Measurements from ENCODE around the gene TXN.

TXN gene

GRCh38 chr9:110256380-110257096, at the start of gene TXN:
TXN (minus strand) TSS chr9:110256507; CDS start chr9:110256435, 72 bp downstream.
- peak; percentile 85 for DNase-seq

- DNase-seq: no peak
Measured at GRCh38 chr9:110303133-110303532, 46.8 kb upstream of the TXN start.

GRCh38 chr9:110298043-110298605, 41.8 kb upstream of the TXN start:
- DNase-seq: no peak

GRCh38 chr9:110293248-110293647, 36.9 kb upstream of the TXN start:
- DNase-seq: no peak

- DNase-seq: no peak
Measured at GRCh38 chr9:110291921-110292557, 35.7 kb upstream of the TXN start.

GRCh38 chr9:110290001-110290400, 33.7 kb upstream of the TXN start:
- no peak for DNase-seq

GRCh38 chr9:110288503-110288902, 32.2 kb upstream of the TXN start:
- no peak for DNase-seq

GRCh38 chr9:110287289-110287680, 31.0 kb upstream of the TXN start:
- DNase-seq: no peak

GRCh38 chr9:110284211-110284844, 28.0 kb upstream of the TXN start:
- DNase-seq: no peak

- DNase-seq: no peak
Measured at GRCh38 chr9:110283751-110284150, 27.4 kb upstream of the TXN start.

GRCh38 chr9:110282739-110283081, 26.4 kb upstream of the TXN start:
- no peak for DNase-seq

- DNase-seq: no peak
Measured at GRCh38 chr9:110282018-110282738, 25.9 kb upstream of the TXN start.

- DNase-seq: no peak
Measured at GRCh38 chr9:110278080-110278707, 21.9 kb upstream of the TXN start.

GRCh38 chr9:110276781-110277180, 20.5 kb upstream of the TXN start:
- no peak for DNase-seq

- DNase-seq: no peak
Measured at GRCh38 chr9:110270211-110270995, 14.1 kb upstream of the TXN start.

- DNase-seq: no peak
Measured at GRCh38 chr9:110266795-110267194, 10.5 kb upstream of the TXN start.

- DNase-seq: no peak
Measured at GRCh38 chr9:110261632-110262031, 5.3 kb upstream of the TXN start.

GRCh38 chr9:110260911-110261310, 4.6 kb upstream of the TXN start:
- no peak for DNase-seq

- DNase-seq: no peak
Measured at GRCh38 chr9:110259566-110259965, 3.3 kb upstream of the TXN start.

GRCh38 chr9:110258690-110259091, 2.4 kb upstream of the TXN start:
- DNase-seq: no peak

- no peak for DNase-seq
Measured at GRCh38 chr9:110257956-110258355, 1.6 kb upstream of the TXN start.
